BE2C (cell line): ENCODE data around the gene TOLLIP.

Experiments
- DNase-seq: peaks from one replicate; pipeline ENCODE4 v3.0.0-alpha.2; 2020
- H3K27me3 ChIP-seq: fragments of 250-450 bp; sonication (Bioruptor Pico); 2 replicates; pipeline ENCODE4 v1.5.1; 2020; ENCODE audit warnings: mild to moderate bottlenecking
- H3K36me3 ChIP-seq: fragments of 250-450 bp; sonication (Bioruptor Pico); 2 replicates; pipeline ENCODE4 v1.5.1; 2020; ENCODE audit warnings: mild to moderate bottlenecking
- H3K4me1 ChIP-seq: fragments of 250-450 bp; sonication (Bioruptor Pico); 2 replicates; pipeline ENCODE4 v1.5.1; 2020
- H3K4me3 ChIP-seq: 2 replicates; pipeline ENCODE4 v1.5.1; 2011; ENCODE audit warnings: low read depth, low read length
- H3K9me3 ChIP-seq: fragments of 250-450 bp; sonication (Bioruptor Pico); 2 replicates; pipeline ENCODE4 v1.5.1; 2020
- TF ChIP-seq, protein P1 (sequence below): IDR thresholded peaks from 2 replicates; pipeline ENCODE4 v1.5.1; 2012; ENCODE audit warnings: mild to moderate bottlenecking, low read depth, low read length

The TOLLIP gene

DNA sequence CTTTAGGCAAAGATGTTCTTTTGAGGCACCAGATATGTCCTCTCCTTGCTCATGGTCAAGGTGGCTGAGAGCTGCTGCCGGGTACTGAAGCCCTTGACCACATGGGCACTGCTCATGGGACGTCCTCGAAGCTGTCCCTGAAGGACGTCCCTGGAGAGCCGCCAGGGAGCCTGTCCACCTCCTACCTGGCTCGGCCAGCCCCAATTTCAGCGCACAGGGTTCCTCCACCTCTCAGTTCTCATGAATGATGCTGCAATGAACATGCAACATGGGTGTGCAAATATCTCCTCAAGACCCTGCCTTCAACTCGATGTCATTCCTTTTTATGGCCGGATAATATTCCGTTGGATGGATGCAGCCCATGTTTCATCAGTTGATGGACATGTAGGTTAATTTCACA is 24.4 kb upstream of the TOLLIP start:
- Histone ChIP-seq H3K36me3 (no peaks in the 10 kb centered on the region), H3K4me3 (no peak overlapping the region), H3K9me3 (no peaks in the 10 kb centered on the region), H3K4me1 (no peaks in the 10 kb centered on the region), H3K27me3 (no peaks in the 10 kb centered on the region)
- no peak for DNase-seq
- TF ChIP-seq, protein P1, sequence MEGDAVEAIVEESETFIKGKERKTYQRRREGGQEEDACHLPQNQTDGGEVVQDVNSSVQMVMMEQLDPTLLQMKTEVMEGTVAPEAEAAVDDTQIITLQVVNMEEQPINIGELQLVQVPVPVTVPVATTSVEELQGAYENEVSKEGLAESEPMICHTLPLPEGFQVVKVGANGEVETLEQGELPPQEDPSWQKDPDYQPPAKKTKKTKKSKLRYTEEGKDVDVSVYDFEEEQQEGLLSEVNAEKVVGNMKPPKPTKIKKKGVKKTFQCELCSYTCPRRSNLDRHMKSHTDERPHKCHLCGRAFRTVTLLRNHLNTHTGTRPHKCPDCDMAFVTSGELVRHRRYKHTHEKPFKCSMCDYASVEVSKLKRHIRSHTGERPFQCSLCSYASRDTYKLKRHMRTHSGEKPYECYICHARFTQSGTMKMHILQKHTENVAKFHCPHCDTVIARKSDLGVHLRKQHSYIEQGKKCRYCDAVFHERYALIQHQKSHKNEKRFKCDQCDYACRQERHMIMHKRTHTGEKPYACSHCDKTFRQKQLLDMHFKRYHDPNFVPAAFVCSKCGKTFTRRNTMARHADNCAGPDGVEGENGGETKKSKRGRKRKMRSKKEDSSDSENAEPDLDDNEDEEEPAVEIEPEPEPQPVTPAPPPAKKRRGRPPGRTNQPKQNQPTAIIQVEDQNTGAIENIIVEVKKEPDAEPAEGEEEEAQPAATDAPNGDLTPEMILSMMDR: no peak

DNA sequence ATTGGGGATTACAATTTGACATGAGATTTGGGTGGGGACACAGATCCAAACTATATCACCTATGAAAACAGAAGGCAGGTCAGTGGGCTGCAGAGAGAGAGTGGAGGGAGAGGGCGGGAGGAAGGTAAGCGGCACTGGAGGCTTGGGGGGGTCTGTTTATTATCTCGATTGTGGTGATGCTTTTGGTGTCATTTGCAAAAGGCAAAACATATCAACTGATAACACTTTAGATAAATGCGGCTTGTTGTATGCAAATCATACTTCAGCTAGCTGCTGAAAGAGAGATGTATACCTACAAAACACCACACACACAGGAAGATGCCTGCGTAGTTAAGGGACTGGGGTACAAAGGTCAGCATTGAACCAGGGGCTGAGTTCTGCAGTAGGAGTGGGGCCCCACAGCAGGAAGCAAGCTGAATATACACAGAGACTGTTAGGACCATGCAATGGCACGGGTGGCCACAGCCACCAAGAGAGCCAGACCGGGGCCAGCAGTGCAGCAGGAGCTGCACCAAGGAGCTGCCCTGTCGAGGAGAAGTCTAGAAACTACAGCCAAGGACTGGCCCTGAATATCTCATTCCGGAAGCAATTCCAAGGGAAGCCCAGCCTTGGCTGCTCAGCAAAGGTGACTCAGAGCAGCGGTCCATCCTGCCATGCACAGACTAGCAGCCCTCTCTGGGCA is 23.8 kb upstream of the TOLLIP start:
- no peaks in the 10 kb centered on the region for H3K27me3 ChIP-seq
- DNase-seq: no peak
- H3K4me3 ChIP-seq: no peak overlapping the region
- no peaks in the 10 kb centered on the region for H3K9me3 ChIP-seq
- H3K36me3 ChIP-seq: no peaks in the 10 kb centered on the region
- H3K4me1 ChIP-seq: no peaks in the 10 kb centered on the region
- TF ChIP-seq, protein P1: no peak

DNA sequence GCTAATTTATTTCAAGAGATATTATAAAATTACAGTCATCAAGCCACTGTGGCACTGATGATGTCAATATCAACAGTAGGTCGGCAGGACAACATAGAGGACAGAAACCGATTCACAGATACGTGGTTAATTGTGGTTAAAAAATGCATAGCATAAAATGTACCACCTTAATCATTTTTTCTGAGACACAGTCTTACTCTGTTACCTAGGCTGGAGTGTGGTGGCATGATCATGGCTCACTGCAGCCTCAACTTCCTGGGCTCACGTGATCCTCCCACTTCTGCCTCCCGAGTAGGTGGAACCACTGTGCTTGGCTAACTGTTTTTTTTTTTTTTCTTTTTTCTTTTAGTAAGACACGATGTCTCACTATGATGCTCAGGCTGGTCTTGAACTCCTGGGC is 21.0 kb upstream of the TOLLIP start:
- TF ChIP-seq, protein P1: no peak
- Histone ChIP-seq H3K9me3 (no peaks in the 10 kb centered on the region), H3K36me3 (no peaks in the 10 kb centered on the region), H3K4me1 (no peaks in the 10 kb centered on the region), H3K4me3 (no peak overlapping the region), H3K27me3 (no peaks in the 10 kb centered on the region)
- DNase-seq: no peak

DNA sequence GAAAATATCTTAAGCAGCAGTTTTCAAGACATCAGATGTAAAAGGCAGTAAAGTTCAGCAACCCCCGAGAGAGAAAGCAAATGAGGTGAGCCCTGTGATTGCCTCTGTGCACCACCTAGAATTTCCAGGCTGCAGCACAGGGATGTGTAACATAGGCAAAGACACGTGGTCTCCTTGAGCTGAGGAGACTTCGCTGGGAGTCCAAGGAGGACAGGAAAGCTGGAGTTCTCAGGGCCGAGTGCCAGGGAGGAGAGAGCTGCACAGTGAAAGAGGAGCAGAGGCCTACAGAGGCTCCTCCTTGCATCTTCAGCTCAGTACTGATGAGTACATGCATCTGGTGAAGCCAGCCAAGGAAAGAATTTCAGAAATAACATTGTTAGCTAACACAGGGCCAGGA is 17.6 kb upstream of the TOLLIP start:
- no peaks in the 10 kb centered on the region for H3K36me3 ChIP-seq
- no peak for DNase-seq
- no peaks in the 10 kb centered on the region for H3K4me1 ChIP-seq
- no peaks in the 10 kb centered on the region for H3K27me3 ChIP-seq
- no peak overlapping the region for H3K4me3 ChIP-seq
- TF ChIP-seq, protein P1: no peak
- no peaks in the 10 kb centered on the region for H3K9me3 ChIP-seq

DNA sequence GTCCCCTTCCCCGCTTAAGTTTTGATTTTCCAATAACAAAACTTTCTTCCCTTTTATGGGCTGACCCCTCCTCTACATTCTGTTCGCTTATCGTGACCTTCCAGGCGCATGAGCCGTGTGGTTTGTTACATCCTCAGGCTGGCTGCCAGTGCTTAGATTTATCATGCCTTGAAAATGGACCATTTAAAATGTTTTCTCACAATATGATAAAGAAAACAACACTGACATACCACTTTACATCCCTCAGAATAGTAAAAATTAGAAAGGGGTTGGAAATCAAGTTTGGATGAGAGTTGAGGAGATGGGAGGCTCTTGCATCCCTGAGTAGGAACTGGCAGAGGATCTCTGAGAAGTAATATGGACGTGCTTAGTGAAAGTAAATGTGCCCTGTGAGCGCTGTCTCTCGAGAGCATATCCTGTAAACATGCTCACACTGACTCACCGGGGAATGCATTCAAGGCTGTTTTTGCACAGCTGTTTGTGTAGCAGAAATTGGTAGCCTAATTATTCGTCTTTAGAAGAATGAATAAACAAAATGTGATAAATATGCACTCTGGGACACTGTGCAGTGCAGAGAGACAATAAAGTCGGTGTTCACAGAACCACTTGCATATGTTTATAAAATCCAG is 17.1 kb upstream of the TOLLIP start:
- Histone ChIP-seq H3K36me3 (no peaks in the 10 kb centered on the region), H3K9me3 (no peaks in the 10 kb centered on the region), H3K27me3 (no peaks in the 10 kb centered on the region), H3K4me1 (no peaks in the 10 kb centered on the region), H3K4me3 (no peak overlapping the region)
- TF ChIP-seq, protein P1: no peak
- no peak for DNase-seq

DNA sequence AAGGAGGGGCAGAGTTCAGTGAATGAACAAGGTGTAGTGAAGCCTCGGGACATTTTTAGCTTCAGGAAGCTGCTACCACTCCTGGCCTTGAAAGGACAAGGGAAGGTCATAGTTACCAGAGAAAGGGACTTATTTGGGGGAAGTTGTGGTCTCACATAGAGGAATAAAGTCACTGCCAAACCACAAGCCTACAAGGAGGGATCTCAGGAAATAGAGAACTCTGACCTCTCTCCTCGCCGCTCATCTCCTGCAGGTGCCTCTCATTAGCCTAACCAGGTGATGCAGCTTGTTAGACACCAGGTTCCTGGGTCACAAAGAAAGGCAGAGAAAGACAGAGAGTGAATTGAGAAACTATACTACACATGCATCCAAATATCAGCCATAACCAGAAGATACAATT is 14.3 kb upstream of the TOLLIP start:
- no peak for DNase-seq
- Histone ChIP-seq H3K4me3 (no peak overlapping the region), H3K9me3 (no peaks in the 10 kb centered on the region)

More for the DNA sequence above, 14.3 kb upstream of the TOLLIP start:
- no peaks in the 10 kb centered on the region for H3K27me3 ChIP-seq
- H3K36me3 ChIP-seq: no peaks in the 10 kb centered on the region
- TF ChIP-seq, protein P1: no peak
- H3K4me1 ChIP-seq: no peaks in the 10 kb centered on the region
